ENCODE data around the gene VSIR. TPM values are rescaled to one million over a fixed set of nuclear protein-coding genes. Genes with fewer than 3 reads are reported as not detected.

Gene VSIR
- total and polyA plus RNA-seq, 4 donors: 32.3 to 244 (median 84.5) TPM

DNA sequence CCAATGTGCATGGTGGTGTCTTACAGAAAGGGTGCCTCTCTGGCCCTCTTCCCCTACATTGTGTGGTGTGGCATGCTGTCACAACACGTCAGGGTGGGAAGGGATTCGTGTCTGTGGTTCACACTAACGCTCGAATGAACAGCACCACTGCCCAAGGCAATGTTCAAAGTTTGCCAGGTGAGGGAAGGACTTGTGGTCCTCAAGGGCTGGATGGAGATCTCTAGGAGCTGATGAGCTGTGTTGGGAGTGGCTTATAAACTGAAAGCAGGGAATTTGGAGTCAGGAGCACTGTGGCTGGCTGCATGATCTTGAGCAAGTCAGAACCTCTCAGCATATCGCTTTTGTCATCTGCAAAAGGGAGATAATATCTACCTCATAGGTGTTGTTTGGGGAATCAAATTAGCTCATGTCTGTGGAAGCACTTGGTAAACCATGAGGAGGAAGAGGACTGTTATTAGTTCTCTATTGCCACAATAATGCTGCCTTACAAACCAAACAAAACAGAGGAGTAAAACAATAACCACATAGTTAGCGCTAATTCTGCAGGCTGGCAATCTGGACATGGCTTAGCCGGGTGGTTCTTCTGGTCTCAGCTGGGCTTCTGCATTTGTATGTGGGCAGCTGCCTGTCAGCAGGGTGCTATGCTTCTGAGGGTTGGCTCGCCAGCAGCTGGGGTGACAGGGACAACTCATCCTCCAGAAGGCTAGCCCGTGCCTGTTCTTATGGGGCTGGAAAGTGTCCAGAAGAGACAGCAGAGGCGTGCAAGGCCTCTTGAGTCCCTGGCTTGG, 30.8 kb downstream of the VSIR start:
- DNase-seq: no peak
- Histone ChIP-seq H3K27ac (ENCODE audit: low read depth in 1 of 2, low read length in 1 of 2) (no peak overlapping the region), H3K36me3 (ENCODE audit: control insufficient read depth in 4 of 4, insufficient read depth in 4 of 4, low read length in 4 of 4) (no peaks in the 10 kb centered on the region), H3K4me3 (no peak overlapping the region), H3K4me1 (ENCODE audit: control insufficient read depth in 5 of 5, insufficient read depth in 5 of 5, low read length in 5 of 5) (peaks cover 6 to 29% (median 13%) of the 10 kb centered on the region in 5 donors), H3K27me3 (ENCODE audit: control insufficient read depth in 3 of 3, insufficient read depth in 3 of 3, low read length in 2 of 3) (no peaks in the 10 kb centered on the region), H3K9ac (ENCODE audit: insufficient read depth in 1 of 2, low read length in 2 of 2) (no peak overlapping the region), H3K9me3 (ENCODE audit: control insufficient read depth in 4 of 4, insufficient read depth in 3 of 4, low read length in 3 of 4) (peaks cover 0 to 5% (median 0%) of the 10 kb centered on the region in 4 donors)
- TF ChIP-seq, protein P1, sequence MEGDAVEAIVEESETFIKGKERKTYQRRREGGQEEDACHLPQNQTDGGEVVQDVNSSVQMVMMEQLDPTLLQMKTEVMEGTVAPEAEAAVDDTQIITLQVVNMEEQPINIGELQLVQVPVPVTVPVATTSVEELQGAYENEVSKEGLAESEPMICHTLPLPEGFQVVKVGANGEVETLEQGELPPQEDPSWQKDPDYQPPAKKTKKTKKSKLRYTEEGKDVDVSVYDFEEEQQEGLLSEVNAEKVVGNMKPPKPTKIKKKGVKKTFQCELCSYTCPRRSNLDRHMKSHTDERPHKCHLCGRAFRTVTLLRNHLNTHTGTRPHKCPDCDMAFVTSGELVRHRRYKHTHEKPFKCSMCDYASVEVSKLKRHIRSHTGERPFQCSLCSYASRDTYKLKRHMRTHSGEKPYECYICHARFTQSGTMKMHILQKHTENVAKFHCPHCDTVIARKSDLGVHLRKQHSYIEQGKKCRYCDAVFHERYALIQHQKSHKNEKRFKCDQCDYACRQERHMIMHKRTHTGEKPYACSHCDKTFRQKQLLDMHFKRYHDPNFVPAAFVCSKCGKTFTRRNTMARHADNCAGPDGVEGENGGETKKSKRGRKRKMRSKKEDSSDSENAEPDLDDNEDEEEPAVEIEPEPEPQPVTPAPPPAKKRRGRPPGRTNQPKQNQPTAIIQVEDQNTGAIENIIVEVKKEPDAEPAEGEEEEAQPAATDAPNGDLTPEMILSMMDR (IDR thresholded peaks at IDR 0.05; ENCODE audit: control extremely low read depth, extremely low read depth): no peak
- WGBS, 2 donors: 90 to 92% methylated on average over 10 of the region's 10 CpGs
- no peak for ATAC-seq (ENCODE audit: insufficient read depth, low FRiP score)

DNA sequence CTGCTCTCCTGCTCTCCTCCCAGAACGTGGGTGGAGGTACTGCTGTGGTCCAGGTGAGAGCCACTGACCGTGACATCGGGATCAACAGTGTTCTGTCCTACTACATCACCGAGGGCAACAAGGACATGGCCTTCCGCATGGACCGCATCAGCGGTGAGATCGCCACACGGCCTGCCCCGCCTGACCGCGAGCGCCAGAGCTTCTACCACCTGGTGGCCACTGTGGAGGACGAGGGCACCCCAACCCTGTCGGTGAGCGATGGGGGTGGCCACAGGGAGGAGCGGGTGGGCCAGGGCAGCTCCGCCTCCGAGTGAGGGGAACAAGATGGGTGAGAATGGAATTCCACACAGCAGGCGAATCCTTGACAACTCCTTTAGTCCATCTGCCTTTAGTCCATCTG, 31.6 kb downstream of the VSIR start:
- H3K9me3 ChIP-seq (ENCODE audit: control insufficient read depth in 4 of 4, insufficient read depth in 3 of 4, low read length in 3 of 4): peaks cover 0 to 5% (median 0%) of the 10 kb centered on the region in 4 donors
- no peak overlapping the region for H3K27ac ChIP-seq (ENCODE audit: low read depth in 1 of 2, low read length in 1 of 2)
- no peaks in the 10 kb centered on the region for H3K27me3 ChIP-seq (ENCODE audit: control insufficient read depth in 3 of 3, insufficient read depth in 3 of 3, low read length in 2 of 3)
- H3K4me3 ChIP-seq: no peak overlapping the region
- no peaks in the 10 kb centered on the region for H3K36me3 ChIP-seq (ENCODE audit: control insufficient read depth in 4 of 4, insufficient read depth in 4 of 4, low read length in 4 of 4)
- TF ChIP-seq, protein P1 (IDR thresholded peaks at IDR 0.05; ENCODE audit: control extremely low read depth, extremely low read depth): no peak
- H3K4me1 ChIP-seq (ENCODE audit: control insufficient read depth in 5 of 5, insufficient read depth in 5 of 5, low read length in 5 of 5): peaks cover 0 to 25% (median 14%) of the 10 kb centered on the region in 5 donors
- DNase-seq (no peak), ATAC-seq (ENCODE audit: insufficient read depth, low FRiP score) (no peak)
- WGBS, 2 donors: 97 to 99% methylated on average over 20 of the region's 20 CpGs
- no peak overlapping the region for H3K9ac ChIP-seq (ENCODE audit: insufficient read depth in 1 of 2, low read length in 2 of 2)

DNA sequence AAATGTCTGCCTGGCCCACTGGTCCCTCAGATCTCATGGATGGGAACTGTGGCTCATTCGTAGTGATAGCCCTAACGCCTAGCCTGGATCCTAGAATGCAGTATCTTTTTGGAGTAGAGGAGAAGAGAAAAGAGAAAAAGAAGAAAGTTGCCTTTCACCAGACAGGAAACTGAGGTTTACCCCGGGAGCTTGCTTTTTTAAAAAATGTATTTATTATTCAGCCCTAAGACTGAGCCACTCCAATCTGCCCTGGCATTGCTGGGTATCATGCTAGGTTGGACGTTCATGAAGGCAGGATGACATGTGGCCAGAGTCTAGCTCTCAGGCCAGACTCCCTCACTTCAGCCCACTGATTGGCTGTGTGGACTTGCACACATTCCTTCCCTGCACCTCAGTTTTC, 32.3 kb downstream of the VSIR start:
- Histone ChIP-seq H3K4me1 (ENCODE audit: control insufficient read depth in 5 of 5, insufficient read depth in 5 of 5, low read length in 5 of 5) (peaks cover 0 to 25% (median 11%) of the 10 kb centered on the region in 5 donors), H3K9me3 (ENCODE audit: control insufficient read depth in 4 of 4, insufficient read depth in 3 of 4, low read length in 3 of 4) (peaks cover 0 to 5% (median 0%) of the 10 kb centered on the region in 4 donors), H3K36me3 (ENCODE audit: control insufficient read depth in 4 of 4, insufficient read depth in 4 of 4, low read length in 4 of 4) (no peaks in the 10 kb centered on the region), H3K9ac (ENCODE audit: insufficient read depth in 1 of 2, low read length in 2 of 2) (no peak overlapping the region), H3K27me3 (ENCODE audit: control insufficient read depth in 3 of 3, insufficient read depth in 3 of 3, low read length in 2 of 3) (no peaks in the 10 kb centered on the region), H3K27ac (ENCODE audit: low read depth in 1 of 2, low read length in 1 of 2) (no peak overlapping the region), H3K4me3 (no peak overlapping the region)
- WGBS, 2 donors: 53 to 69% methylated on average over 4 of the region's 4 CpGs
- TF ChIP-seq, protein P1 (IDR thresholded peaks at IDR 0.05; ENCODE audit: control extremely low read depth, extremely low read depth): no peak
- DNase-seq (no peak), ATAC-seq (ENCODE audit: insufficient read depth, low FRiP score) (no peak)
